Endothelial cell of umbilical vein (primary cell): ENCODE results near the gene TMEM253. TPM values are rescaled to one million over a fixed set of nuclear protein-coding genes. Genes with fewer than 3 reads are reported as not detected.
A peak's percentile ranks its signal among the peaks of the same experiment; 100 is the strongest.

ENCODE experiments used
- BruUV-seq: library from RNA; stranded (reverse); fragments of 400-500 nt; replicated peaks from 2 replicates; lab custom pipeline; 2021; lab: Mats Ljungman, UMichigan
- CTCF ChIA-PET: fragments of 300-600, 350-600 bp; sonication (Branson Sonifier 250); formaldehyde crosslinking; loops from one replicate; lab custom pipeline; 2021; ENCODE audit warnings: antibody characterized with exemption, inconsistent platforms; lab: Charles Lee
- POLR2A ChIA-PET: fragments of 300-600, 350-600 bp; sonication (Branson Sonifier 250); formaldehyde crosslinking; loops from one replicate; lab custom pipeline; 2021; ENCODE audit warnings: antibody characterized with exemption, inconsistent platforms; lab: Charles Lee
- DNase-seq: peaks from one replicate; pipeline ENCODE4 v3.0.0-alpha.2; 2011; ENCODE audit warnings: low read depth, low spot score
- FAIRE-seq: peaks from 2 replicates; lab custom pipeline; 2011; peaks lifted over from hg19 to GRCh38; lab: Jason Lieb, UNC
- H2AFZ ChIP-seq: 2 replicates; pipeline ENCODE4 v1.6.0; 2012; ENCODE audit warnings: low read depth, low read length, control low read depth, inconsistent platforms
- H3K27ac ChIP-seq: 2 replicates; pipeline ENCODE4 v1.5.1; 2011; ENCODE audit warnings: low read depth, mild to moderate bottlenecking, control low read depth, low read length, moderate library complexity; ENCODE audit not compliant: insufficient read depth
- H3K27me3 ChIP-seq, 2 experiments: 2 replicates each; pipeline versions ENCODE4 v1.6.0 to v1.6.1; 2011; ENCODE audit warnings: low read length in 2 of 2, mixed read lengths in 1 of 2; ENCODE audit not compliant: control insufficient read depth in 2 of 2, insufficient read depth in 2 of 2
- H3K36me3 ChIP-seq, 2 experiments: 2 replicates in 1 of 2; 3 replicates in 1 of 2; pipeline ENCODE4 v1.5.1; 2011; ENCODE audit warnings: low read length in 2 of 2, mild to moderate bottlenecking in 1 of 2, moderate library complexity in 1 of 2; ENCODE audit not compliant: control insufficient read depth in 2 of 2, insufficient read depth in 2 of 2; ENCODE audit errors: extremely low read depth in 1 of 2
- H3K4me1 ChIP-seq: 3 replicates; pipeline ENCODE4 v1.5.1; 2011; ENCODE audit warnings: mild to moderate bottlenecking, low read length; ENCODE audit not compliant: control insufficient read depth, insufficient read depth; ENCODE audit errors: extremely low read depth
- H3K4me2 ChIP-seq: 2 replicates; pipeline ENCODE4 v1.6.1; 2011; ENCODE audit warnings: low read length, control low read depth, mixed read lengths; ENCODE audit not compliant: insufficient read depth
- H3K4me3 ChIP-seq, 3 experiments: fragments of 200-600 bp in 1 of 3; sonication (generic), shearing (Covaris generic) in 1 of 3; replicated peaks in 1 of 3; 2 replicates each; pipeline ENCODE4 v1.5.1; 2011 to 2016; ENCODE audit warnings: control low read depth in 3 of 3, low read length in 3 of 3, mild to moderate bottlenecking in 2 of 3, inconsistent platforms in 1 of 3, low read depth in 1 of 3, moderate library complexity in 1 of 3; ENCODE audit not compliant: insufficient read depth in 1 of 3
- H3K79me2 ChIP-seq: 2 replicates; pipeline ENCODE4 v1.6.0; 2012; ENCODE audit warnings: low read length, inconsistent platforms; ENCODE audit not compliant: control insufficient read depth, insufficient read depth
- H3K9ac ChIP-seq: replicated peaks from 2 replicates; pipeline ENCODE3; 2011; ENCODE audit warnings: low read length, control low read depth; ENCODE audit not compliant: insufficient read depth; ENCODE audit errors: extremely low read depth
- H3K9me1 ChIP-seq: replicated peaks from 3 replicates; pipeline ENCODE4 v1.6.0; 2011; ENCODE audit warnings: mild to moderate bottlenecking, low read length; ENCODE audit not compliant: control insufficient read depth, insufficient read depth; ENCODE audit errors: extremely low read depth
- H3K9me3 ChIP-seq: replicated peaks from 2 replicates; pipeline ENCODE4 v1.5.1; 2012; ENCODE audit warnings: low read length, inconsistent platforms; ENCODE audit not compliant: control insufficient read depth, insufficient read depth
- H4K20me1 ChIP-seq: replicated peaks from 2 replicates; pipeline ENCODE3; 2011; ENCODE audit warnings: mild to moderate bottlenecking, low read length; ENCODE audit not compliant: control insufficient read depth, insufficient read depth; ENCODE audit errors: extremely low read depth
- CTCF ChIP-seq, 2 donors: IDR thresholded peaks; 1 replicate in 1 of 2; 2 replicates in 1 of 2; pipeline ENCODE4 v1.5.1; 2011; ENCODE audit warnings: low read length in 2 of 2, mild to moderate bottlenecking in 2 of 2, moderate library complexity in 2 of 2, control low read depth in 1 of 2, inconsistent platforms in 1 of 2, low read depth in 1 of 2; ENCODE audit not compliant: insufficient read depth in 1 of 2; ENCODE audit errors: extremely low read depth in 1 of 2
- FOS ChIP-seq: IDR thresholded peaks from 2 replicates; pipeline ENCODE4 v1.6.1; 2011; ENCODE audit warnings: mild to moderate bottlenecking, low read length, moderate library complexity, borderline replicate concordance; ENCODE audit not compliant: insufficient read depth
- dilution Hi-C: fragments of 300-500 bp; cut with MboI; formaldehyde crosslinking; loops from one replicate; pipeline ENCODE4 v1.15.0; 2019; ENCODE audit warnings: low sequenced_read_pairs; ENCODE audit not compliant: extremely low pct_ligation_motif_present
- intact Hi-C: fragments of 100-400 bp; cut with micrococcal nuclease; formaldehyde crosslinking; loops from one replicate; pipeline ENCODE4 v1.10.0; 2022
- polyA plus RNA-seq, 4 experiments: library from polyadenylated mRNA; depleted of rRNA in 3 of 4; stranded (reverse) in 3 of 4; unstranded in 1 of 4; fragments of >200 nt; gene quantifications; 2 replicates each; pipeline versions ENCODE4 v1.2.1 to v1.2.3, GENCODE V29; 2011 to 2012; ENCODE audit warnings: missing spikeins in 1 of 4
- total RNA-seq: library from RNA; stranded (reverse); gene quantifications from 2 replicates; pipeline ENCODE4 v1.2.3, GENCODE V29; 2021

TMEM253 gene
- total and polyA plus RNA-seq, 2 donors (not counting 3 experiments of a cell fraction or from before 2014, with no cell fraction given) = 0.25 TPM; not detected in 1

GRCh38 chr14:21066882-21067502 lies 33.9 kb upstream of the TMEM253 start:
- Histone ChIP-seq H3K27ac (no peak overlapping the region), H3K4me1 (peaks cover 10% of the 10 kb centered on the region), H3K9me3 (no peaks in the 10 kb centered on the region), H3K36me3 (no peaks in the 10 kb centered on the region), H2AFZ (no peak overlapping the region), H3K79me2 (no peaks in the 10 kb centered on the region), H3K27me3 (peaks cover 26 to 52% of the 10 kb centered on the region in 2 experiments), H3K9me1 (no peaks in the 10 kb centered on the region), H4K20me1 (no peaks in the 10 kb centered on the region), H3K4me3 (no peak overlapping the region), H3K4me2 (no peak overlapping the region), H3K9ac (no peak overlapping the region)
- no peak for DNase-seq
- no peak for TF ChIP-seq FOS
- TF ChIP-seq CTCF (IDR thresholded peaks at IDR 0.05; ENCODE audit: extremely low read depth in 1 of 2, insufficient read depth in 1 of 2, low read depth in 1 of 2, low read length in 2 of 2) = peak in 1 of 2 donors; percentile 5
- ChIA-PET POLR2A (no interaction called here), CTCF (interaction anchor here (0.9 to 4.3 kb wide), 8 partner anchors 20 to 69 kb away, joined by 3 to 203 read pairs (median 8); partner anchors contain the start of gene TMEM253)
- no TSS peak for BruUV-seq
- dilution Hi-C loops (no loop called here), intact Hi-C loops (no loop called here)
- no peak for FAIRE-seq
